IMR-90 (cell line): ENCODE results near the gene DGKD. TPM values are rescaled to one million over a fixed set of nuclear protein-coding genes. Genes with fewer than 3 reads are reported as not detected.

Experiments used
- ATAC-seq: fragments of 200-7000 bp; cut with Tn5 transposase; 2 replicates; pipeline ENCODE4 v1.9.1; 2020; ENCODE audit warnings: low read depth, mild to moderate bottlenecking, moderate library complexity
- BruUV-seq: library from RNA; stranded (reverse); fragments of 400-500 nt; replicated peaks from 2 replicates; lab custom pipeline; 2021; lab: Mats Ljungman, UMichigan
- CTCF ChIA-PET: fragments of 300-600 bp; formaldehyde crosslinking; extraction: SDS; loops from one replicate; lab custom pipeline; 2021; ENCODE audit warnings: antibody characterized with exemption; lab: Yijun Ruan, JAX
- POLR2A ChIA-PET: fragments of 300-600 bp; sonication (Branson Sonifier 250); formaldehyde crosslinking; loops from one replicate; lab custom pipeline; 2022; ENCODE audit warnings: antibody characterized with exemption; ENCODE audit not compliant: unreplicated experiment; lab: Charles Lee
- DNase-seq: peaks from one replicate; pipeline ENCODE4 v3.0.0; 2013
- H2AFZ ChIP-seq: replicated peaks from 2 replicates; pipeline ENCODE3; 2013; ENCODE audit warnings: low read length, mild to moderate bottlenecking; ENCODE audit not compliant: poor library complexity
- H2AK5ac ChIP-seq: 2 replicates; pipeline ENCODE4 v1.6.1; 2013; ENCODE audit warnings: low read depth, low read length, inconsistent platforms
- H2AK9ac ChIP-seq: replicated peaks from 2 replicates; pipeline ENCODE3; 2013; ENCODE audit warnings: mild to moderate bottlenecking, low read depth, low read length, moderate library complexity; ENCODE audit not compliant: poor library complexity
- H2BK120ac ChIP-seq: 2 replicates; pipeline ENCODE4 v1.6.1; 2013; ENCODE audit warnings: low read depth, low read length, inconsistent platforms
- H2BK15ac ChIP-seq: 3 replicates; pipeline ENCODE4 v1.6.1; 2013; ENCODE audit warnings: low read depth, low read length, inconsistent platforms
- H2BK20ac ChIP-seq: 2 replicates; pipeline ENCODE4 v1.6.1; 2013; ENCODE audit warnings: low read depth, mild to moderate bottlenecking, inconsistent platforms, low read length, moderate library complexity
- H2BK5ac ChIP-seq: 2 replicates; pipeline ENCODE4 v1.6.1; 2013; ENCODE audit warnings: mild to moderate bottlenecking, low read depth, low read length, inconsistent platforms; ENCODE audit not compliant: poor library complexity, severe bottlenecking
- H3K14ac ChIP-seq: replicated peaks from 2 replicates; pipeline ENCODE4 v1.6.1; 2013; ENCODE audit warnings: low read depth, low read length, inconsistent platforms
- H3K18ac ChIP-seq: 2 replicates; pipeline ENCODE4 v1.6.1; 2013; ENCODE audit warnings: low read depth, low read length, control low read depth
- H3K23ac ChIP-seq: 2 replicates; pipeline ENCODE4 v1.6.1; 2013; ENCODE audit warnings: low read depth, low read length, inconsistent platforms
- H3K27ac ChIP-seq: 2 replicates; pipeline ENCODE4 v1.5.1; 2013; ENCODE audit warnings: mild to moderate bottlenecking, control low read depth, low read length; ENCODE audit not compliant: insufficient read depth
- H3K27me3 ChIP-seq: 2 replicates; pipeline ENCODE4 v1.6.1; 2013; ENCODE audit warnings: low read length; ENCODE audit not compliant: control insufficient read depth, insufficient read depth
- H3K36me3 ChIP-seq: 2 replicates; pipeline ENCODE4 v1.6.1; 2013; ENCODE audit warnings: low read length, mixed read lengths; ENCODE audit not compliant: control insufficient read depth, insufficient read depth
- H3K4ac ChIP-seq: 2 replicates; pipeline ENCODE4 v1.6.1; 2013; ENCODE audit warnings: low read depth, low read length, inconsistent platforms
- H3K4me1 ChIP-seq: 2 replicates; pipeline ENCODE4 v1.6.1; 2013; ENCODE audit warnings: low read length, mixed read lengths; ENCODE audit not compliant: control insufficient read depth, insufficient read depth
- H3K4me2 ChIP-seq: 2 replicates; pipeline ENCODE4 v1.6.1; 2013; ENCODE audit warnings: low read depth, mild to moderate bottlenecking, control low read depth, low read length, moderate library complexity
- H3K4me3 ChIP-seq: 2 replicates; pipeline ENCODE4 v1.5.1; 2013; ENCODE audit warnings: low read depth, mild to moderate bottlenecking, control low read depth, low read length, moderate library complexity; ENCODE audit not compliant: insufficient read depth
- H3K56ac ChIP-seq: 2 replicates; pipeline ENCODE4 v1.6.1; 2013; ENCODE audit warnings: low read length, inconsistent platforms; ENCODE audit not compliant: insufficient read depth; ENCODE audit errors: extremely low read depth
- H3K79me1 ChIP-seq, 2 experiments: 2 replicates each; pipeline ENCODE4 v1.6.1; 2013; ENCODE audit warnings: low read length in 2 of 2, inconsistent platforms in 1 of 2, low read depth in 1 of 2
- H3K9ac ChIP-seq: 2 replicates; pipeline ENCODE4 v1.6.1; 2013; ENCODE audit warnings: low read depth, low read length, control low read depth
- H3K9me1 ChIP-seq: 2 replicates; pipeline ENCODE4 v1.6.1; 2013; ENCODE audit warnings: low read length, inconsistent platforms; ENCODE audit not compliant: insufficient read depth
- H3K9me3 ChIP-seq: 2 replicates; pipeline ENCODE4 v1.6.1; 2013; ENCODE audit warnings: low read length; ENCODE audit not compliant: control insufficient read depth, insufficient read depth
- H4K20me1 ChIP-seq: 2 replicates; pipeline ENCODE4 v1.6.1; 2013; ENCODE audit warnings: low read length, inconsistent platforms; ENCODE audit not compliant: insufficient read depth
- H4K5ac ChIP-seq: 2 replicates; pipeline ENCODE4 v1.6.1; 2013; ENCODE audit warnings: mild to moderate bottlenecking, low read depth, low read length, control low read depth
- H4K8ac ChIP-seq, 2 experiments: 2 replicates each; pipeline ENCODE4 v1.6.1; 2013; ENCODE audit warnings: low read depth in 2 of 2, low read length in 2 of 2, control low read depth in 1 of 2, inconsistent platforms in 1 of 2
- H4K91ac ChIP-seq: 2 replicates; pipeline ENCODE4 v1.6.1; 2013; ENCODE audit warnings: low read depth, low read length, inconsistent platforms; ENCODE audit not compliant: insufficient read depth
- CHD1 ChIP-seq: IDR thresholded peaks from 2 replicates; pipeline ENCODE4 v1.6.1; 2012; ENCODE audit warnings: low read depth, low read length, improper control_type of control experiment
- MAZ ChIP-seq: IDR thresholded peaks from 2 replicates; pipeline ENCODE4 v1.6.1; 2012; ENCODE audit warnings: low read depth, mild to moderate bottlenecking, low read length, improper control_type of control experiment, moderate library complexity, borderline replicate concordance
- RAD21 ChIP-seq: IDR thresholded peaks from 2 replicates; pipeline ENCODE4 v1.6.1; 2012; ENCODE audit warnings: low read length, improper control_type of control experiment
- WGBS, 2 experiments: methylation state at CpG; one replicate each; pipeline versions ENCODE4 v1.1.5 to v1.1.7; 2013; ENCODE audit warnings: missing lambda C conversion rate in 2 of 2; ENCODE audit not compliant: insufficient read length in 1 of 2; ENCODE audit errors: extremely low coverage in 2 of 2; 5-methylcytosine and 5-hydroxymethylcytosine counted together
- dilution Hi-C: fragments of 300-500 bp; cut with HindIII; formaldehyde crosslinking; loops from one replicate; pipeline ENCODE4 v1.14.3; 2018; ENCODE audit warnings: low sequenced_read_pairs; ENCODE audit not compliant: unreplicated experiment
- in situ Hi-C: fragments of 300-500 bp; cut with MboI; formaldehyde crosslinking; loops from 3 replicates; pipeline ENCODE4 v1.14.3; 2019; ENCODE audit warnings: low sequenced_read_pairs, inconsistent platforms, mixed read lengths
- intact Hi-C: fragments of 100-400 bp; cut with micrococcal nuclease; formaldehyde crosslinking; loops from 2 replicates; pipeline ENCODE4 v1.10.0; 2022
- polyA plus RNA-seq, 3 experiments: library from polyadenylated mRNA; depleted of rRNA; stranded (reverse); fragments of >200 nt; gene quantifications; 2 replicates each; pipeline ENCODE4 v1.2.3, GENCODE V29; 2012; ENCODE audit warnings: low replicate concordance in 1 of 3
- total RNA-seq: library from RNA; depleted of rRNA; stranded (reverse); fragments of >200 nt; gene quantifications from 2 replicates; pipeline ENCODE4 v1.2.3, GENCODE V29; 2012

The DGKD gene
- total and polyA plus RNA-seq, 2 of the 4 experiments (the other 2 are of a cell fraction), result 6.5 to 10.1 TPM

- Histone ChIP-seq H3K4me3 (no peak overlapping the region), H4K8ac (no peak overlapping the region), H3K9ac (no peak overlapping the region), H2BK120ac (no peak overlapping the region), H3K4ac (no peak overlapping the region), H4K20me1 (no peaks in the 10 kb centered on the region), H3K27ac (no peak overlapping the region), H3K79me1 (no peaks in the 10 kb centered on the region), H2AK9ac (no peak overlapping the region), H2AK5ac (no peak overlapping the region), H3K9me3 (no peaks in the 10 kb centered on the region), H2AFZ (no peak overlapping the region), H2BK20ac (no peak overlapping the region), H3K9me1 (peaks cover under 1% of the 10 kb centered on the region; the same call in 1 of the 2 replicates), H3K4me1 (peaks cover 1% of the 10 kb centered on the region), H3K27me3 (peaks cover 21% of the 10 kb centered on the region), H2BK15ac (no peak overlapping the region), H3K23ac (no peak overlapping the region), H4K91ac (no peak overlapping the region), H4K5ac (no peak overlapping the region), H3K56ac (no peak overlapping the region), H3K18ac (no peak overlapping the region), H2BK5ac (no peak overlapping the region), H3K36me3 (no peaks in the 10 kb centered on the region), H3K14ac (no peak overlapping the region), H3K4me2 (no peak overlapping the region)
- whole genome bisulfite sequencing, 2 experiments, result 88% methylated on average over 7 of the region's 12 CpGs; no CpG with 5 or more reads in 1 of the 2 experiments
- POLR2A ChIA-PET, result no interaction called here
- intact Hi-C loops (no loop called here), in situ Hi-C loops (no loop called here), dilution Hi-C loops (no loop called here)
- BruUV-seq, result no TSS peak
- TF ChIP-seq MAZ (no peak), RAD21 (no peak), CHD1 (no peak)
- ATAC-seq, result no peak
- no peak for DNase-seq
- CTCF ChIA-PET, result no interaction called here
These were observed 7.9 kb upstream of the DGKD start for GRCh38 chr2:233346376-233346775.
